NCI-H524 (cell line): Measurements from ENCODE around the gene CAMTA1.

Source experiments
- DNase-seq, 2 experiments: peaks; one replicate each; lab custom pipeline; 2025; lab: John Stamatoyannopoulos, UW

CAMTA1 gene

DNA sequence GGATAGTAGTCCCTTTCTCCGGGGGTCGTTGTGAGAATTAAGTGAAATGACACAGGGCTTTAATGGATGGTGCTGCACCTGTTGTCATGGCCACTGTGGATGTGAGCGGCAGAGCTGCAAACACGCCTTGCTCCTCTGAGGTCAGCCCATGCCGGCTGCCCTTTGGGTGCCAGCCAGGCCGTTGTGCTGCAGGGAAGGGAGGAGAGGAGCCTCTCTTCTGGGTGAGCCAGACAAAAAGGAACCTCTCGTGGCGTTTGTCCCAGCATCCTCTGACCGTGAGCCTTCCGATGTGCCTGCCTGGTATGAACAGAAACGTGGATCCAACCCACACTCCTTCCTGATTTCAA, 602.9 kb downstream of the CAMTA1 start:
- DNase-seq, result no peak

DNA sequence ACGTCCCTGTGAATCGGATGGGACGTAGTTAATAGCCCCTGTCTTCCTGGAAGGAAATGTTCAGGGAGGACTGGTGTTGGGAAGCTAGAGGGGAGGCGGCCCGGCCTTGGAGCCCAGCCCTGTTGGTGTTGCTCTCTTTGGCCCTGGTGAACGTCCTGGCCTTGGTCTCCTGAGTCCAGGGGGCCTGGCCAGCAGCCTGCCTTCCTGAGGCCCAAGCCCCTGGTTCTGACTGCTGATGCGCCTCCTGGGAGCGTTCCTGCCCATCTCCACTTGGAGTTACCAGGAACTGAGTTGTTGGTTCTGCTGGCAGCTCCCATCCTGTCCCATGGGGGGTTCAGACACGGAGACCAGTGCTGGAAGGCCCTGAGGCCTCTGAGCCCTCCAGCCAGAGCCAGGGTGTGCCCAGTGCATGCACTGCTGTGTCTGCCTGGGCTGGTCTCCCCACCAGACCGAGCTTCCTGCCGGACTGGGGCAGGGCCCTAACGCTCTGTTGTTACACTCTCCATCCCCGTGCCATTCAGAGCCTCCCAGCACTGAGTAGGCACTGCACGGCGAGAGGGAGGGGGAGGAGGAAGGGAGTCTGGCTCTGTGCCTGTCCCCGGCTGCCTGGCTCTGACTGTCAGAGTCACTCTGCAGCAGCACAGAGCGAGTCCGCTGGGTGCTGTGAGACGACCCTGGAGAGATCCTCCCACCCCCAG, 603.4 kb downstream of the CAMTA1 start:
- DNase-seq, result no peak

- no peak for DNase-seq
Measured at GRCh38 chr1:7389201-7389905, 604.1 kb downstream of the CAMTA1 start.

DNA sequence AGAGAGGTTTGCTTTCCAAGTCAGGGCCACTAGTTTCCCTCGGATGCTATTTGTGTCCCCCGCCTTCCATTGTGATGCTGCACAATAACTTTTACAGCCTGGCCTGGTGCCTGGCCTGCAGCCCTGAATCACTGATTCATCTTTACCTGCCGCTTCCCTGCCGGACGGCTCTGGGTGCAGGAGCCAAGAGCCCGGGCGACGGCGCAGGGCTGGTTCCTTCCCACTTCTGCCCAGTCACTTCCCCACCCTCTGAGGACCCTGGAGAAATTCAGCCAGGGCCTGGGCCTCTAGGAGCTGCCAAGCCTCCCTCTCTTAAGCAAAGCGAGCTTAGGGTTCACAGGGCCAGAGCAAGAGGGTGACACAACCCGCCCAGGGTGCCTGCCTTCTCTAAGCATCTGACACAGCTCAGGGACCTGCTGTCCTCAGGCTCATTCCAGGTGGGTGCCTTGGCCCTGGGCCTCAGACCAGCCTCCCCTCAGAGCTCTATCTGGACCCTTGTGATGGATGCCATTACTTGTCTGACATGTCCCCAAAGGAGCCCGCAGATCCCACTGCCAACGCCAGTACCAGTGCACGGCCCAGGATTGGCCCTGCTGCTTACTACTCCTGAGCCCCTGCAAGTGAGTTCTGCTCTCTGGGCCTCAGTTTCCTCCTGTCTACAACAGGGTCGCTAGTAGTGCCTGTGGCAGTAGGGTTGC, 604.8 kb downstream of the CAMTA1 start:
- DNase-seq, result no peak

DNA sequence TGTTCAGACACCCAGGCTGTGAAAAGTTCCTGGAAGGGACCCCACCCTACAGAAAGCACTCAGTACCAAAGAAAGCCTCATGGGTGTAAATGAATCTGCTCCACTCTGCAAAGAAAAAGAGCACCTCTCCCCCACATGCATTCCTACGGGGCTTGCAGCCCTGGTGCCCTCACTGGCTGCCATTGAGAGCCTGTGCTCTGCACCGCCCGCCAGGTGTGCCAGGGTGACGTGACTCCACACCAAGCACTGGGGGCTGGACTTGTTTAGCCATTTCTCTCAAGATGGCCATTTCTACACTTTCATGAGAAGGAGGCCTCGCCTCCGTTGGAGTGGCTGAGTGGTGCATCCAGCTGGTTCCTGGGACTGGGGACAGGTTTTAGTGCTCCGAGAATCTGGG, 605.3 kb downstream of the CAMTA1 start:
- DNase-seq, result no peak

GRCh38 chr1:7393136-7393535, 607.9 kb downstream of the CAMTA1 start:
- DNase-seq, result no peak

GRCh38 chr1:7395251-7395650, 610.0 kb downstream of the CAMTA1 start:
- no peak for DNase-seq

DNA sequence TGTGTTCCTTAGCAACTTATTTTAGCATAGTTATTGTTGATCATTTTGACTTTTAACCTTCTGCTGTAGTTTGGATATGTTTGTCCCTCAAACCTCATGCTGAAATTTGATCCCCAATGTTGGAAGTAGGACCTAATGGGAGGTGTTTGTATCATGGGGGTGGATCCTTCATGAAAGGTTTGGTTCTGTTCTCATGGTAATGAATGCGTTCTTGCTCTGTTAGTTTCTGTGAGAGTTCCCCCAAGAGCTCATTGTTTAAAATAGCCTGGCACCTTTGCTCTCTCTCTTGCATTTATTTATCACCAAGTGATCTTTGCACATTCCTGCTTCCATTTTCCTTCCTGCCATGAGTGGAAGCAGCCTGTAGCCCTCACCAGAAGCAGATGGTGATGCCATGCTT, 613.7 kb downstream of the CAMTA1 start:
- no peak for DNase-seq

GRCh38 chr1:7399514-7400125, 614.4 kb downstream of the CAMTA1 start:
- DNase-seq, result no peak

DNA sequence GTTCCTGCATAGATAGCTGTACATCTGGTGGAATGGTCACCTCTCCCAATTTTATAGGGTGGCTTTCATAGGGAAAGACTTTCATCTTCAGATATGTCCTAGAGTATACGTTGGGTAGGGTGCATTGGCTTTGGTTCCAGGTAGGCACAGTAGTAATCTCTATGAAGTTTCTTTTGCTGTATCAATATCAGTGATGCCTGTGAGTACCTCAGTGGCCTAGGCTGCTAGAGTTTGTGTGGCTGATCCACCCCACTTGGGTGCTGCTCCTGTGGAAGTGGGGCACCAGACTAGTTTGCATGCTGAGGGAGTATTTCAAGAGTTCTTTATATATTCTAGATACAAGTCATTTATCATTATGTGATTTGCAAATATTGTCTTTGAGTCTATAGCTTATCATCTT, 615.3 kb downstream of the CAMTA1 start:
- DNase-seq, result no peak

DNA sequence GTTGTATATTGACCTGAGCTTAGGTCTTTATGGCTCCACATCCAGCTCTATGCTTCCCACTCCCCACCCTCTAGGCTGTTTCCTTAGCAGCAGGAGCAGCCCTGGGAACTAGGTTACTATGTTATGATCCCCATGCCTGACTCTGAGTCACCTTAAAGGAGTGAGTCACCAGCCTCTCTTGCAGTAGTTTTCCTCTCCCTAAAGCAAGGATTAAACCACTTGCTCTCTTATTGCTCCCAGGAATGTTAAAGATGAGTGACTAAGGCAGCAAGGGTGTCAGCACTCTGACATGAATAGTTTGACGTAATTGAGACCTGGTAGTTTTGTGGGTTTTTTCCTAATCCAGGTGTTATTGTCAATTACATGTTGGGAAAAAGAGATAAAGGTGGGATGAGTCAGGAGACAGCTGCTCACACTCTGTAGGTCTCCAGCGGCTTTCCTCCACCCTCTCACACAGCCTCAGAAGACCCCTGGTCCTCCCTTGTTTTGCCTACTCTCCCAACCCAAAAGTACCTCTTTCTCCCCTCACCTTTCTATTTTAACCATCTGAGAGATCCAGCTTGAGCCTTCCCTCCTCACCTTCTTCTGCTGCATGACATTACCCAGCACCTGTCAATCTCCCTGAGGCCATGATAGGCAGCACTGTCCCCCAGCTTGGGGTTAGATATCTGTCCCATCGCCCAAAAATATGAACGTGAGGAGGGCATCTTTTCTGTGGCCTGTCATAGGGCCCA, 616.7 kb downstream of the CAMTA1 start:
- DNase-seq, result no peak

DNA sequence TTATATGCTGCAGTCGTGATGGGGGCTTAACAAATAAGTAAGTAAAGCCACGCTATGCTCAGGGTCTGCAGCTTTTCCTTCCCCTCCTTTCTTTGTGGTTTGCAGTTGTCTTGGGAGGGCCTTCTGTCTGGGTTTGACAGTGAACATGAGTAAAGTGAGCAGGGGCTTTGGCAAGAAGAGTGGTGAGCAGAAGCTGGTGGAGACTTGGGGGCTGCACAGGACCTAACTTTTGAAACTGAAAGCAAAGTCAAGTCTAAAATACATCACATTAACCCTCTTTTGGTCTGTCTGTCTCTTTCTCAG, 617.2 kb downstream of the CAMTA1 start:
- no peak for DNase-seq

- DNase-seq, result no peak
Measured at GRCh38 chr1:7403265-7404045, 618.2 kb downstream of the CAMTA1 start.

- no peak for DNase-seq
Measured at GRCh38 chr1:7404046-7404742, 618.9 kb downstream of the CAMTA1 start.

- DNase-seq, result no peak
Measured at GRCh38 chr1:7405844-7406500, 620.7 kb downstream of the CAMTA1 start.

DNA sequence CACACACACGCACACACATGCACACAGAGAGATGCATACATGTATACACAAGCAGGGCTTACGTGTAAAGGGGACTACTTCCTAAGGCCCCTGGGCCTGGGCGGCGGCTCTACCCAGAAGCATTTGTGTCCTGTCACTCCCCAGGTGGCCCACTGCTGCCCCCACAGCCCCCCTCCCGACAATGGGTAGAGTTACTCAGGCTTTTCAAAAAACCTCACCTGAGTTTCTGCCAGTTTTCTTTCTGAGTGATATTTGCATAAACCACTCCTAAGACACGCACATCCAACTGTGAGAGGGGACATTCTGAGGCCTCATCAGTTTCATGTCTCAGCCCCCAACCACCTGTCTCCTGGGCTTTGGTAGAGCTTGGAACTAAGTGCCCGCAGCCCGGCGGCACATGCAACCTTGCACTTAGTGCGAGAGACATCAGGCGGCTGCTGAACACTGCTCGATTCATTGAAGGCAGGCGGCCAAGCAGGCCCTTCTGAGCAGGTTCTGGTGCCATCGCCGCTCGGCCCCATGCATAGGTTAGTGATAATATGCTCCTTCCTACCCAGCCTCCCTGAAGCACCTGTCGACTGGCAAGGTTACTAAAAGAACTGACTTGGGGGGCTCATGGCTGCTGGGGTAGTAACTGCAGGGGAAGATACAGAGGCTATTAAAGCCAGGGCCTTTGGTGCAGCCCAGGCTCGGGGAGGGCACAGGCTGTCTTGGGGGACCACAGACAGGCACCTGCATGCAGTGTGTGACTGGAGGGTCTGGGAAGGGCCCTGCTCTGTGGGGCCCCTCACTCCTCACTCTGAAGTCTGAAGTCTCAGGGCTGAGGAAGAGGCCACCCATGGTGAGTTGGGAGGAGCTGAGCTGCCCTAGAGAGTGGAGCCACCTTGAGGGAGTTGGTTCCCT, 621.6 kb downstream of the CAMTA1 start:
- no peak for DNase-seq

DNA sequence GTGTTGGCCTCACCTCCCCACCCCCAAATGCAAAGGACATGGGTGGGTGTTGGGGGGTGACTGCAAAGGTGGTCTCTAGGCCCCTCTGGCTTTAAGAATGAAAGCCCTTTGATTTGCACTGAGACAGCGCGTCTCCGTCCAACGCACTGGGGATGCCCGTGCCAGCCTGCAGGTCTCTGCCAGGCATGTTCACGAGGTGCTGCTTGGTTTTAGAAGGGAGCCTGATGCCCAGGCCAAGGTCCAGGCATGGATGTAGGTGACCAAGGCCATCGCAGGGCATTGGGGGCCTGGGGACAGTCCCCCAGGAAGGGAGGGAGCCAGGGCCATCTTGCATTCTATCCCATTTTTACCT, 622.3 kb downstream of the CAMTA1 start:
- DNase-seq, result no peak

- no peak for DNase-seq
Measured at GRCh38 chr1:7407980-7408770, 622.9 kb downstream of the CAMTA1 start.

GRCh38 chr1:7408771-7409150, 623.5 kb downstream of the CAMTA1 start:
- no peak for DNase-seq
